GM23338 (cell line): ENCODE results near the gene LRP1-AS. TPM values are rescaled to one million over a fixed set of nuclear protein-coding genes. Genes with fewer than 3 reads are reported as not detected.

Experiments used
- ATAC-seq: fragments of 200-7000 bp; cut with Tn5 transposase; 3 replicates; pipeline ENCODE4 v1.9.1; 2020
- DNase-seq: peaks from one replicate; pipeline ENCODE4 v3.0.0-alpha.2; 2015; ENCODE audit warnings: low spot score
- H2AFZ ChIP-seq: fragments of 200-600 bp; sonication (generic); 2 replicates; pipeline ENCODE4 v1.8.0; 2016; ENCODE audit warnings: antibody characterized with exemption, mild to moderate bottlenecking, moderate library complexity
- H3F3A ChIP-seq: fragments of 200-600 bp; sonication (generic); replicated peaks from 2 replicates; pipeline ENCODE4 v1.8.0; 2017; ENCODE audit warnings: antibody characterized with exemption, mixed run types, low read depth
- H3K27ac ChIP-seq: fragments of 200-600 bp; sonication (generic); 2 replicates; pipeline ENCODE4 v1.6.1; 2016; ENCODE audit warnings: low read depth
- H3K27me3 ChIP-seq: fragments of 200-600 bp; sonication (generic); 2 replicates; pipeline ENCODE4 v1.8.0; 2016; ENCODE audit warnings: mild to moderate bottlenecking, mixed run types, moderate library complexity; ENCODE audit not compliant: insufficient read depth
- H3K36me3 ChIP-seq: fragments of 200-600 bp; sonication (generic); 2 replicates; pipeline ENCODE4 v1.8.0; 2016; ENCODE audit warnings: mild to moderate bottlenecking; ENCODE audit not compliant: insufficient read depth
- H3K4me1 ChIP-seq: fragments of 200-600 bp; sonication (generic); 2 replicates; pipeline ENCODE4 v1.8.0; 2016; ENCODE audit warnings: mild to moderate bottlenecking, moderate library complexity; ENCODE audit not compliant: insufficient read depth
- H3K4me2 ChIP-seq: fragments of 200-600 bp; sonication (generic); 2 replicates; pipeline ENCODE4 v1.7.1; 2017; ENCODE audit warnings: mixed run types
- H3K4me3 ChIP-seq: fragments of 200-600 bp; sonication (generic); 2 replicates; pipeline ENCODE4 v1.6.1; 2016; ENCODE audit warnings: mixed run types
- H3K79me2 ChIP-seq: fragments of 200-600 bp; sonication (generic); replicated peaks from 2 replicates; pipeline ENCODE4 v1.8.0; 2017; ENCODE audit warnings: mild to moderate bottlenecking; ENCODE audit not compliant: insufficient read depth
- H3K9me2 ChIP-seq: fragments of 200-600 bp; sonication (generic); 2 replicates; pipeline ENCODE4 v1.8.0; 2017; ENCODE audit not compliant: insufficient read depth
- H4K20me1 ChIP-seq: fragments of 200-600 bp; sonication (generic); replicated peaks from 2 replicates; pipeline ENCODE4 v1.8.0; 2017; ENCODE audit warnings: mild to moderate bottlenecking; ENCODE audit not compliant: insufficient read depth
- H3K27ac Mint-ChIP-seq: 2 replicates; pipeline ENCODE4 v1.8.0; 2020; ENCODE audit warnings: inconsistent platforms, mild to moderate bottlenecking, moderate library complexity, mixed read lengths
- H3K27me3 Mint-ChIP-seq: 3 replicates; pipeline ENCODE4 v1.8.0; 2022; ENCODE audit warnings: low read depth, mild to moderate bottlenecking, moderate library complexity, mixed read lengths, inconsistent platforms; ENCODE audit not compliant: insufficient read depth, poor library complexity
- H3K36me3 Mint-ChIP-seq: 3 replicates; pipeline ENCODE4 v1.8.0; 2021; ENCODE audit warnings: low read depth, mild to moderate bottlenecking, inconsistent platforms, moderate library complexity, mixed read lengths
- H3K4me1 Mint-ChIP-seq: 3 replicates; pipeline ENCODE4 v1.8.0; 2020; ENCODE audit warnings: mild to moderate bottlenecking, inconsistent platforms, mixed read lengths
- H3K4me3 Mint-ChIP-seq: 3 replicates; pipeline ENCODE4 v1.8.0; 2021; ENCODE audit warnings: moderate library complexity, mild to moderate bottlenecking, inconsistent platforms, mixed read lengths
- H3K9me3 Mint-ChIP-seq: 3 replicates; pipeline ENCODE4 v1.8.0; 2020; ENCODE audit warnings: moderate library complexity, mild to moderate bottlenecking, inconsistent platforms, mixed read lengths
- CREB1 ChIP-seq: fragments of 250-450 bp; sonication (Bioruptor Pico); IDR thresholded peaks from 2 replicates; pipeline ENCODE4 v1.5.0; 2020; ENCODE audit warnings: low read depth, mild to moderate bottlenecking, moderate library complexity
- CTCF ChIP-seq, 2 experiments: fragments of 200-600 bp in 1 of 2; sonication (generic) in 1 of 2; conservative IDR thresholded peaks; 2 replicates each; pipeline versions ENCODE4 v1.5.1 to v1.6.1; 2016 to 2017; ENCODE audit warnings: antibody characterized with exemption in 2 of 2, low read depth in 2 of 2, mild to moderate bottlenecking in 2 of 2, moderate library complexity in 1 of 2
- ETS1 ChIP-seq: IDR thresholded peaks from 2 replicates; pipeline ENCODE4 v1.6.1; 2016; ENCODE audit warnings: antibody characterized with exemption
- EZH2 ChIP-seq: fragments of 200-600 bp; sonication (generic); IDR thresholded peaks from one replicate; pipeline ENCODE4 v1.8.0; 2017; ENCODE audit warnings: antibody characterized with exemption, mild to moderate bottlenecking, low read depth; ENCODE audit not compliant: unreplicated experiment
- JUNB ChIP-seq: IDR thresholded peaks from one replicate; pipeline ENCODE4 v1.6.1; 2016; ENCODE audit warnings: antibody characterized with exemption; ENCODE audit not compliant: unreplicated experiment
- NANOG ChIP-seq: IDR thresholded peaks from 2 replicates; pipeline ENCODE4 v1.6.1; 2016; ENCODE audit warnings: antibody characterized with exemption, borderline replicate concordance
- POLR2AphosphoS5 ChIP-seq: IDR thresholded peaks from 2 replicates; pipeline ENCODE4 v1.6.1; 2016; ENCODE audit warnings: antibody characterized with exemption, low read depth
- REST ChIP-seq: IDR thresholded peaks from one replicate; pipeline ENCODE4 v1.6.1; 2018; ENCODE audit warnings: antibody characterized with exemption; ENCODE audit not compliant: unreplicated experiment
- ZNF462 ChIP-seq: fragments of 250-450 bp; sonication (Bioruptor Pico); IDR thresholded peaks from 2 replicates; pipeline ENCODE4 v1.5.0; 2020; ENCODE audit warnings: mild to moderate bottlenecking, moderate library complexity
- polyA plus RNA-seq: library from polyadenylated mRNA; unstranded; fragments of >200 nt; fragmentation: Nextera tagmentation; extraction: Ambion mirVana; gene quantifications from 2 replicates; pipeline ENCODE4 v1.2.1, GENCODE V29; 2016
- total RNA-seq: library from RNA; depleted of rRNA; stranded (reverse); fragments of >200 nt; shearing (Covaris generic); gene quantifications from 2 replicates; pipeline ENCODE4 v1.2.3, GENCODE V29; 2014

The LRP1-AS gene
- total and polyA plus RNA-seq, 2 experiments from 2014 or later = 0.86 TPM; not detected in 1

GRCh38 chr12:57188090-57188425, 40.6 kb upstream of the LRP1-AS start (continued):
- TF ChIP-seq ETS1 = no peak
- no peak for TF ChIP-seq POLR2AphosphoS5

- no peaks in the 10 kb centered on the region for H3K4me1 ChIP-seq
- peaks cover 26% of the 10 kb centered on the region for H3K36me3 ChIP-seq
- H3K9me2 ChIP-seq = no peaks in the 10 kb centered on the region
- no peak overlapping the region for H2AFZ ChIP-seq
- no peak for DNase-seq
- peaks cover 40% of the 10 kb centered on the region for H3K27me3 Mint-ChIP-seq
- no peak overlapping the region for H3K27ac Mint-ChIP-seq
- H3K4me1 Mint-ChIP-seq = peaks cover 5% of the 10 kb centered on the region; the same call in 2 of the 3 replicates
- no peak overlapping the region for H3K4me3 ChIP-seq
- H3K79me2 ChIP-seq = no peaks in the 10 kb centered on the region
- H3F3A ChIP-seq = peaks cover 18% of the 10 kb centered on the region
- no peaks in the 10 kb centered on the region for H3K27me3 ChIP-seq
- H4K20me1 ChIP-seq = no peaks in the 10 kb centered on the region; the same call in 1 of the 2 replicates
- ATAC-seq = no peak
- H3K9me3 Mint-ChIP-seq = no peaks in the 10 kb centered on the region; the same call in 2 of the 3 replicates
- peaks cover 98% of the 10 kb centered on the region for H3K36me3 Mint-ChIP-seq
- no peak overlapping the region for H3K4me2 ChIP-seq
- no peak overlapping the region for H3K27ac ChIP-seq
- H3K4me3 Mint-ChIP-seq = no peak overlapping the region
- TF ChIP-seq ZNF462 (CRISPR knock-in tag) (no peak), NANOG (no peak), CTCF (conservative IDR thresholded peaks at IDR 0.05; ENCODE audit: low read depth in 2 of 2) (no peak), CREB1 (no peak), EZH2 (no peak), POLR2AphosphoS5 (no peak), JUNB (no peak), REST (no peak), ETS1 (no peak)
Measured at GRCh38 chr12:57187222-57188089, 40.0 kb upstream of the LRP1-AS start.
